ENCODE measurements around the gene NR1D2. TPM values are rescaled to one million over a fixed set of nuclear protein-coding genes. Genes with fewer than 3 reads are reported as not detected.

Gene NR1D2
- total and polyA plus RNA-seq, 2 of the 13 experiments (the other 11 are each of a cell fraction or from before 2014, with no cell fraction given): 5.3 to 8.1 TPM

- TF ChIP-seq SIX4 (CRISPR knock-in tag; IDR thresholded peaks at IDR 0.05) (peak; percentile 44; the same call in 1 of the 2 replicates), SP5 (CRISPR knock-in tag; IDR thresholded peaks at IDR 0.05; ENCODE audit: borderline replicate concordance, low read depth) (peak; percentile 95), ZNF446 (CRISPR knock-in tag; IDR thresholded peaks at IDR 0.05) (no peak), GMEB2 (CRISPR knock-in tag; IDR thresholded peaks at IDR 0.05; ENCODE audit: low read depth) (peak; percentile 60; the same call in 1 of the 2 replicates), FOXA3 (CRISPR knock-in tag; IDR thresholded peaks at IDR 0.05) (peak; percentile 71), SNRNP70 (IDR thresholded peaks at IDR 0.05; ENCODE audit: low read depth, low read length) (no peak), NFYB (CRISPR knock-in tag; IDR thresholded peaks at IDR 0.05) (peak; percentile 42), USF2 (IDR thresholded peaks at IDR 0.05; ENCODE audit: low read depth, low read length) (no peak), USF2 (CRISPR knock-in tag; IDR thresholded peaks at IDR 0.05; ENCODE audit: borderline replicate concordance) (peak; percentile 37; the same call in 1 of the 2 replicates), THAP7 (CRISPR knock-in tag; IDR thresholded peaks at IDR 0.05) (0 out of 2 replicates have a peak, but pooled peaks have one; percentile 59), RFXAP (CRISPR knock-in tag; IDR thresholded peaks at IDR 0.05; ENCODE audit: borderline replicate concordance) (no peak), AGO2 (optimal IDR thresholded peaks at IDR 0.05; ENCODE audit: low read depth, low read length) (peak; percentile 98), ZNF431 (CRISPR knock-in tag; IDR thresholded peaks at IDR 0.05; ENCODE audit: borderline replicate concordance, low read depth) (peak; percentile 78; the same call in 1 of the 2 replicates), ZNF784 (CRISPR knock-in tag; IDR thresholded peaks at IDR 0.05; ENCODE audit: borderline replicate concordance) (no peak; the same call in 1 of the 2 replicates), GFI1 (CRISPR knock-in tag; IDR thresholded peaks at IDR 0.05; ENCODE audit: borderline replicate concordance) (peak; percentile 60; the same call in 1 of the 2 replicates), ZNF326 (CRISPR knock-in tag; IDR thresholded peaks at IDR 0.05; ENCODE audit: borderline replicate concordance) (no peak), KAT2B (IDR thresholded peaks at IDR 0.05; ENCODE audit: borderline replicate concordance, low read depth, low read length) (no peak), IRF9 (CRISPR knock-in tag; IDR thresholded peaks at IDR 0.05; ENCODE audit: borderline replicate concordance) (no peak; the same call in 1 of the 2 replicates)
These were observed 28.0 kb upstream of the NR1D2 start, which contains the start of the genes NKIRAS1 and RPL15 (continued) for GRCh38 chr3:23916886-23917678.

Measured in HepG2 (cell line).